GM19238 (cell line): Measurements from ENCODE around the gene SKIC8.
"Not testable (repeated sequence)": the region's sequence is repeated elsewhere in the genome, so short reads cannot be mapped to it uniquely, and the experiment has no call there.

Experiments used
- DNase-seq: peaks from one replicate; pipeline ENCODE4 v3.0.0; 2011; ENCODE audit warnings: low spot score; ENCODE audit not compliant: insufficient read length

The SKIC8 gene

DNA sequence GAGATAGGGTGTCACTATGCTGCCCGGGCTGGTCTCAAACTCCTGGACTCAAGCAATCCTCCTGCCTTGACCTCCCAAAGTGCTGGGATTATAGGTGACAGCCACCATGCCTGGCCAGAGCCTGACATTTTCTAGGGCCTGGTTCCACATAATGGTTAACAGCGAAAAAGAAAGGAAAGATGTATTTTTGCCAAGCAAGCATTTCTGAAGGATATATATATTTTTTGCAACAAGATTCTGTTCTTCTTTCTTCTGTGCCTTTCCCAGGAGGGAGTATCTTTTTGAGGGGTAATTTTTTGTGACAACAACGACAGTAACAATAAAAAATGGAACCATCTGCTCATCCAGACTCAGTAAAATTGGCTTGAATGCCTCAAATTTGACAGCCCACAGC, 43.4 kb downstream of the SKIC8 start:
- DNase-seq, result no peak

DNA sequence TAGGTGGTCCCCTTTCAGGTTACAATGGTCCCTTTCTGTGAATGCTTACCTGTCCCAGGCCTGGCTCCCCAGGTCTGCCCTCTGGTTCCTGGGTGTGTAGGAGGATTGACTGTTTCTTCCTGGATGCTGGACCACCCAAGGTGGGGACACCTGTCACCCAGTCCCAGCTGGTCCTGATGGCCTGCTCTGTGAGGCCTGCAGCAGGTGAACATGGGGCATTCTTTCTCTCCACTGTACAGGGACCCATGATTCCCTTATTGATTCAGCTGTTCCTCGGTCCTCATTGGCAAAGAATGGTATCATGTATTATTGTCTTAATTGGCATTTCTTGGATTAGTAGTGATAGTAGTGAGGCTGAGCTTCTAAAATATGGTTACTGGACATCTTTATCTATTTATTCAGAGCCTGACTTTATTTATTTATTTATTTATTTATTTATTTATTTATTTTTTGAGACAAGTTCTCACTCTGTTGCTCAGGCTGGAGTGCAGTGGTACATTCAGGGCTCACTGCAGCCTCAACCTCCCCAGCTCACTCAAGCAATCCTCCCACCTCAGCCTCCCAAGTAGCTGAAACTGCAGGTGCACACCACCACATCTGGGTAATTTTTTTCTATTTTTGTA, 43.9 kb downstream of the SKIC8 start:
- DNase-seq, result no peak

DNA sequence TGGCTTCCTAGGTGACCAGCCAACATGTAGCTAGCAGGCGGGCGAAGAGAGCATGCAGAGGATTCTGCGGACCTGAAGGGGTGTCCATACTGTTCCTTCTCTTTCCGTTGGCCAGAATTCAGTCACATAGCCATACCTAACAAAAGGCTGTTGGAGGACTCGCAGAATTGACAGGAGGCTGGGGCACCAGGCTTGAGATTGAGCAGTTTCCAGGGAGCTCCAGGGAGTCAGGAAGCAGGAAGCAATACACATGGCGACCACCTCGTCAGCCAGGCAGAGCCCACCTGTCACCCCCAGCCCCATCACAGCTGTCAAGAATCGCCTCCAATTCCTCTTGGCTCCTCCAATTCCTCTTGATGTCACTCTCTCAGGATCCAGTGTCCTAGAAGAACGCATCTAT, 48.3 kb downstream of the SKIC8 start:
- DNase-seq, result no peak

DNA sequence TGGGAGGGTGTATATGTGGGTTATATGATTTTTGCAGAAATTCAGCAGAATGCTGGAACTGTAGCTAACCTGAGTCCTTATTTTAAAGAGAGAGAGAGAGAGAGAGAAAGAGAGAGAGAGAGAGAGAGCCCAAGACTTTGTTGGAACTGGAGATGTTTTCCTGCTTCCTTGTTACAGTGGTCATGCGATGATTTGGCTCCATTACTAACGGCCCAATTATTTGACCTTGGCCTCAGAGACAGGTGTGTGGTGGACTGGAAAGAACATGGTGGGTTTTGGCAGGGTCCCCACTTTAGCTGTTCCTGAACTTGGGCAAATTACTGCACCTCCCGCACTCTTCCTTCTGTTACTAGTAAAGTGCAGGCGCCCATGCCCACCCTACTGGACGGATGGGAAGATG, 50.3 kb downstream of the SKIC8 start:
- DNase-seq, result no peak

DNA sequence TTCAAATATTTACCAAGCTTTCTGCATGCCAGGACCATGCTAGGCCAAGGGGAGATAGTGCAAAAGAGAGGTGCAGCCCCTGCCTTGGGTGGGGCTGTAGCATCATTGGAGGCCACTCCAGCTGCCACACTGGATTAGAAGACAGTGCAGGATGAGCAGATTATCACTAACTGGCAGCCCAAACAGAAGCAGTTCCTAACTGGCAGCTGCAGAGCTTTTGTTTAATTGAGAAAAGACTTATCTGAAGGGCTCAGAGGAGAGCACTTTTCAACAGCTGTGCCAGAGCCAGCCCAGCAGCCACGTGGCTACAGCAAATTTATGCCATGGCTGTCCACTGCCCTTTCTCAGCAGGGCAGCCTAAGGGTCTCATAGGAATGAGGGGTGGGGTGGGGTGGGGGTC, 51.5 kb downstream of the SKIC8 start:
- DNase-seq, result no peak

DNA sequence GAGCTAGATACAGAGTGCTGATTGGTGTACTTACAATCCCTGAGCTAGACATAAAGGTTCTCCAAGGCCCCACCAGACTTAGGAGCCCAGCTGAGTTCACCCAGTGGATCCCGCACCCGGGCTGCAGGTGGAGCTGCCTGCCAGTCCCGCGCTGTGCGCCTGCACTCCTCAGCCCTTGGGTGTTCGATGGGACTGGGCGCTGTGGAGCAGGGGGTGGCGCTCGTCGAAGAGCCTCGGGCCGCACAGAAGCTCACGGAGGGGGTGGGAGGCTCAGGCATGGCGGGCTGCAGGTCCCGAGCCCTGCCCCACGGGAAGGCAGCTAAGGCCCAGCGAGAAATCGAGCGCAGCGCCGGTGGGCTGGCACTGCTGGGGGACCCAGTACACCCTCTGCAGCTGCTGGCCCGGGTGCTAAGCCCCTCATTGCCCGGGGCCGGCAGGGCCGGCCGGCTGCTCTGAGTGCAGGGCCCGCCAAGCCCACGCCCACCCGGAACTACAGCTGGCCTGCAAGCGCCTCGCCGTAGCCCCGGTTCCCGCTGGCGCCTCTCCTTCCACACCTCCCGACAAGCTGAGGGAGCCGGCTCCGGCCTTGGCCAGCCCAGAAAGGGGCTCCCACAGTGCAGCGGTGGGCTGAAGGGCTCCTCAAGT, 53.3 kb downstream of the SKIC8 start:
- not testable (repeated sequence) for DNase-seq

DNA sequence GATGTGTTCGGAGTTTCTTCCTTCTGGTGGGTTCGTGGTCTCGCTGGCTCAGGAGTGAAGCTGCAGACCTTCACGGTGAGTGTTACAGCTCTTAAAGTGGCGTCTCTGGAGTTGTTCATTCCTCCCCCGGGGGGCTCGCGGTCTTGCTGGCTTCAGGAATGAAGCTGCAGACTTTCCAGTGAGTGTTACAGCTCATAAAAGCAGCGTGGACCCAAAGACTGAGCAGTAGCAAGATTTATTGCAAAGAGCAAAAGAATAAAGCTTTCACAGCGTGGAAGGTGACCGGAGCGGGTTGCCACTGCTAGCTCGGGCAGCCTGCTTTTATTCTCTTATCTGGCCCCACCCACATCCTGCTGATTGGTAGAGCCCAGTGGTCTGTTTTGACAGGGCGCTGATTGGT, 54.0 kb downstream of the SKIC8 start:
- not testable (repeated sequence) for DNase-seq

DNA sequence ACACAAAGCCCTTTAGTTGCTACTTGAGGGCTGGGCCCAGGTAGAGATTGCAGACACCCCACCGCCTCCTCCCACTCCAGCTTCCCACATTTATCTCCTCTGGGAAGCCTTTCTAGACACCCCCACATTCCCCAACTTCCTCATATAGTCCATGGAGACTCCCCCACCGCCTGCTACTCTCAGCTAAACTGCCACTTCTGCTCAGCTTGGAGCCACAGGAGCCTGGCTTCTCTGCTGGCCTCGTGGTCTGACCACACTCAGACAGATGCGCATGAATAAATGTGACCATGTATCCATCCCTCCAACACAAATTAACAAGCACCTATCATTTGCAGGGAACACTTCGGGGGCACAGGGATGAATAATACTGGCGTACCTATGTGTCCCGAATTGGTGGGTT, 54.5 kb downstream of the SKIC8 start:
- DNase-seq, result no peak

DNA sequence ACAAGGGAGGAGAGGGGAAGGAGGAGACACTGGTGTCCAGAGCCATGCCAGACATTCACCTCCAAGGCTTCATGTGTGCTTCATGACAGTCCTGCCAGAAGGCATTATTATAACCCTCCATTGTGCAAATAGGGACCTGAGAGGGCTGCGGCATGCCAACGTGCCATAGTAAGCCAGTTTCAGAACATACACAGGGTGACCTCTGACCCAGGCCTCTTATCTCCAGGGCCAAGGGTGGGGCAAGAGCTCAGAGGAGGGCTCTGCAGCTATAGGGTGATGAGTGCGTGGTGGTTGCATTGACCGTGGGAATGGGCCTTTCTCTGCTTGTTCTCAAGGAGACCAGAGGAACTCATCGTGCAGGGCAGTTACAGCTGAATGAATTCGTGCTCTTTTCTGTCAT, 55.3 kb downstream of the SKIC8 start:
- no peak for DNase-seq

DNA sequence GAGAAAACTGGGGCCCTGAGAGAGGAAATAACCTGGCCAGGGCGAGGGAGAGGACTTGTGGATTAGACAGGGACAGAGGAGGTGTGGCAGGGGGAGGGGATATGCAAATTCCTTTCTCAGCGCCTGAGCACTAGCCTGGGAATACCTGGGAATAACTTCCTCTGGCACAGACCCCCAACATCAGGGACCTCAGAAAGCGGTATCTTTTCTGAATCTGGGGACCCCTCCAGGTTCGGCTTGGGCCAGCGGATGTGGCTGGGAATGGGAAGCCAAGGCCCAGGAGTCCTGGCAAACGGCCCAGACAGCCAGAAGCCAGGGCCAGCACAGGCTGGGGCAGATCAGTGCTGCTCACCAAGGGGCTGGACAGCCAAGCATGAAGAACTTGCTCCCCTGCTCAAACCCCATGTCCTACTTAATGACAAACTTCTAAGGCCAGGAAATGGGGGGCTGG, 55.9 kb downstream of the SKIC8 start:
- no peak for DNase-seq

DNA sequence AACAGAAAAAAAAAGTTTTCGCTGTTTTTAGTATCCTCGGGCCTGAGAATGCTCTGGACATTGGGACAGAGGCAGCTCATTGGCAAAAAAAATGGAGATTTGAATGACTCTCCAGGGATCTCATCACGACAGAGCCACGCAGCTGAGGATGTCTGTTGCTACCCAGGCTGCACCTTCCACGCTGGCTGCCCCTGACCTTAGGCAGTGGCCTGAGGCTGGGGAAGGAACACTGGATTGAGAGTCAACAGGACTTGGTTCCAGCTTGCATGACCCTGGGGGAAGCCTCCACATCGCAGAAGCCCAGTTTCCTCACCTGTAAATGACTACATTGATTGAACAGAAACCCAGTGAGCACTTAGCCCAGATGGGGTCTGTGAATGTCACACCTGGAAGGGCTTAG, 56.4 kb downstream of the SKIC8 start:
- no peak for DNase-seq

DNA sequence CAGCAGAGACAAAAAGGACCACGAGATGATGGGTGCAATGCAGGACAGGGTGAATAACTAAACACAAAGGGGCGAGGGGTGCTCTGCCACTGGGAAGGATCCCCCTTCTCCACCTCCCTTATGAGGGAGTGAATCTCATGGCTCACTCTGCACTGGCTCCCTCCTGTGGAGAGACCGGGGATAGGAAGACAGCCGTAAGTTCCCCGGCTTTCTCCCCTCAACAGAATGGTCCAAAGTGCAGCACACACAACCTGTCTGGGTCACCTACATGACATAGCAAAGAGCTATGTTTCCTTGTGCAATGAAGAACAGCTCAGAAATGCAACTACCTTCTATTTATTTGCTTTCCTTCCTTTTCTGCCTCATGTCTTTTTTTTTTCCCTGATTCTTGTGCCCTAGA, 57.3 kb downstream of the SKIC8 start:
- DNase-seq, result no peak

DNA sequence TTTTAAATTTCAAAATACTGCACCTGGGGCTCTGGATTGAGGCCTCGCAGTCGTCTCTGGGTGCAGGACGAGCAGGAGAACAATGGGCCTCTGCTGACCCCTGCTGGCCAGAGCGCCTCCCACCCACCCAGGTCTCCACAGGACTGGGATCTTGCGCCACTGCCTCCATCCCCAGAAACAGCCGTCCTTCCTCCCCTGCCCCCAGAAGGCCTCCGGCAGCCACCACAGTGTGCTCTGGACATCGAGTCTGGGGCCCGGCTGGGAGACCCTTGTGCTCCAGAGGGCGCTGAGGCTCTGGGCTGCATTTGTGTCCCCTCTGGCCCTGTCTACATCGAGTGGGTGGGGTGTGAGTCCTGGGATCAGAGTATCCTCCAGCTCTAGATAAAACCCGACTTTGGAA, 58.4 kb downstream of the SKIC8 start:
- peak; percentile 91 for DNase-seq

DNA sequence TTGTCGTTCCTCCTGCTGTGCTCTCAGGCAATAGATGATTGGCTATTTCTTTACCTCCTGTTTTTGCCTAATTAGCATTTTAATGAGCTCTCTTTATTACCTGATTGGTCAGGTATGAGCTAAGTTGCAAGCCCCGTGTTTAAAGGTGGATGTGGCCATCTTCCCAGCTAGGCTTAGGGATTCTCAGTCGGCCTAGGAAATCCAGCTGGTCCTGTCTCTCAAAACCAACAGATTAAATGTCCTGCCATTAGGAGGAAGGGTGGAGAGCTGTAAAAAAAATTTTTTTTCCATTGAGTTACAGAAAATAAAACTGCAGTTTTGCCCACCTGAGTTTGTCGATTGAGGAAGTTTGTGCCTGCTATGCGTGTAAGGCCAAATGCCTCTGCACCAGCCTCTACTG, 59.6 kb downstream of the SKIC8 start:
- DNase-seq, result no peak

DNA sequence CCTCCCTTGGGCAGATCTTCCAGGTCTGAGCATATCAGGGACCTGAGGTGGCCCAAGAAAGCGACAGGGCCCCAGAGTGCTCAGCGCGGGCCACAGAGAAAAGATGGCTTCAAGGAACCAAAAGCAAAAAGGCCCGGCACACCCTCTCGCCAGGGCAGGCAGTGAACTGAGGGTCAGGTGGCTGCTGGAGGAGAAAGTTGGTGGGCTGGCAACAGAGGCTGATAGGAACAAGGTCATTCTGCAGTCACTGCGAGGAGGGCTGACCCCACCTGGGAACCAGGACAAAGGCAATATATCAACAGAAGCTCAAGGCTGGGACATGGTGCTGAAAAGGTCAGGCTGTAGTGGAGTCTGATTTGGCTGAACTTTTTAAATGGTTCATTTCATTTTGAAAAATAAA, 62.3 kb downstream of the SKIC8 start:
- no peak for DNase-seq

DNA sequence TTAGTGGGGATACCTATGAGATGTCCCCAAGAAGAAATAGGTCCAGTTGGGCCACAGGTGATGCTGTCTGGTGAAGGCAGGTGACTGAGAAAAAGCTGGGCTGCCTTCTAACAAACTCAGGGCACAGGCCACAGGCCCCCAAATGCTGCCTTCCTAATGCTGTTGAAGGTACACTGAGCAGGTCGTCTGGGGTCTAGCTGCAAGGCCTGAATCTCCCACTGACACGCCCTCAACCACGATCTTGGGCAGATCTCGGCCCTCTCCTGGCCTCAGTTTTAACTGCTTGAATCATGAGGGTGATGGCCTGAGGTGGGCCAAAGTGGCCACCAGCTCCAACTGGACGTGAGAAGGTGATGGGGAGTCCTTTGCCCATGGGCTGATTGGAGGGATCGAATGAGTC, 62.9 kb downstream of the SKIC8 start:
- DNase-seq, result no peak

DNA sequence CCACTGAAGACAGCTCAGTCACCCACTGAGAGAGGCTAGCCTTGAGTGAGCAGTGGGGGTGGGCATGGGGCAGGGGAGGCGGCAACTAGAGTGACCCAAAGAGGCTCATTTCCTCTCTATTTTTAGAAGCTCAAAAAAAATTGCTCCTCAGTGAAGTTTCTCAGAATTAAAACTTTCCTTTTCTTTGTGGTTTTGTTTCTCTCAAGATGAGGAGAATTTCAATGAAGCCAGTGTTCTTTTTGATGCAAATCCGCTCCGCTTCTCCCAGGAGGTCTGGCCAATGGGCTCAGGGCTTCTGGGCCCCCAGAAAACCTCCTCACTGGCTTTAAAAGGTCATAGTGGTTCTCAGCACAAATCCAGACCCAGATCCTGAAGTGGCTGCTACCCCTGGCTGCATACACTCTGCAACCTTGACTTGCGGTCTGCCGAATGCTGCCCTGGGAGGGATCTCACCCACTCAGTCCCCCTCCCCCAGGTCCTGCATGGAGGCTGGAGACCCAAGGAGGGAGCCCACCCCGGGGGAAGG, 64.8 kb downstream of the SKIC8 start, which contains the start of gene ACSBG1:
ACSBG1 (minus strand) TSS at position 51 of the 526 bp plus-strand sequence. CDS start 64 bp downstream, outside the sequence.
- no peak for DNase-seq

DNA sequence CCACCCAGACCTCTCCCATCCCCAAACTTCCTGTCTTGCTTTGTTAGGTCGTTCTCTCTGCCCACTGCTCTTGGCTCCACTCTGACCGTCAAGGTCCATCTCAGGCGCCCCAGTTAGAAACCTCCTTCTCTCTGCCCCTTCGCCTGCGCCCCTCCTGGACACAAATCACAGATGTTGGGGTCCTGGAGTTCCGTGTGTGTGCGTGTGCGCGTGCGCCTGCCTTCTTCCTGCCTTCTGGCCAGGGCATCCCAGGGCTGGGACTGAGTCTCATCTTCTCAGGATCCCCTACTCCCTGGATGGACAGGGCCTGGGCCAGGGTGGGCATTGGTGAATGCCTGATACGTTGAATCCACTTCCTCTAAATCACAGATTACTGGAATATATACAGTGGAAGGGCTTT, 65.9 kb downstream of the SKIC8 start:
- no peak for DNase-seq
